Astrocyte (in vitro differentiated cells and primary cell): Measurements from ENCODE around the gene MICAL3.

ENCODE experiments used
- EZH2 ChIP-seq: IDR thresholded peaks from 2 replicates; pipeline ENCODE4 v1.6.1; 2012; ENCODE audit warnings: mild to moderate bottlenecking, low read length, inconsistent platforms; ENCODE audit not compliant: insufficient read depth
- TF ChIP-seq, protein P1 (sequence below): IDR thresholded peaks from 2 replicates; pipeline ENCODE4 v1.5.1; 2011; ENCODE audit warnings: low read depth, mild to moderate bottlenecking, inconsistent platforms, low read length, moderate library complexity; ENCODE audit not compliant: insufficient read depth

- TF ChIP-seq, protein P1, sequence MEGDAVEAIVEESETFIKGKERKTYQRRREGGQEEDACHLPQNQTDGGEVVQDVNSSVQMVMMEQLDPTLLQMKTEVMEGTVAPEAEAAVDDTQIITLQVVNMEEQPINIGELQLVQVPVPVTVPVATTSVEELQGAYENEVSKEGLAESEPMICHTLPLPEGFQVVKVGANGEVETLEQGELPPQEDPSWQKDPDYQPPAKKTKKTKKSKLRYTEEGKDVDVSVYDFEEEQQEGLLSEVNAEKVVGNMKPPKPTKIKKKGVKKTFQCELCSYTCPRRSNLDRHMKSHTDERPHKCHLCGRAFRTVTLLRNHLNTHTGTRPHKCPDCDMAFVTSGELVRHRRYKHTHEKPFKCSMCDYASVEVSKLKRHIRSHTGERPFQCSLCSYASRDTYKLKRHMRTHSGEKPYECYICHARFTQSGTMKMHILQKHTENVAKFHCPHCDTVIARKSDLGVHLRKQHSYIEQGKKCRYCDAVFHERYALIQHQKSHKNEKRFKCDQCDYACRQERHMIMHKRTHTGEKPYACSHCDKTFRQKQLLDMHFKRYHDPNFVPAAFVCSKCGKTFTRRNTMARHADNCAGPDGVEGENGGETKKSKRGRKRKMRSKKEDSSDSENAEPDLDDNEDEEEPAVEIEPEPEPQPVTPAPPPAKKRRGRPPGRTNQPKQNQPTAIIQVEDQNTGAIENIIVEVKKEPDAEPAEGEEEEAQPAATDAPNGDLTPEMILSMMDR = no peak
- TF ChIP-seq EZH2 = no peak
These were observed 44.1 kb upstream of the MICAL3 start for GRCh38 chr22:18068381-18068988.
